Measurements from ENCODE around the gene NACA.

DNA sequence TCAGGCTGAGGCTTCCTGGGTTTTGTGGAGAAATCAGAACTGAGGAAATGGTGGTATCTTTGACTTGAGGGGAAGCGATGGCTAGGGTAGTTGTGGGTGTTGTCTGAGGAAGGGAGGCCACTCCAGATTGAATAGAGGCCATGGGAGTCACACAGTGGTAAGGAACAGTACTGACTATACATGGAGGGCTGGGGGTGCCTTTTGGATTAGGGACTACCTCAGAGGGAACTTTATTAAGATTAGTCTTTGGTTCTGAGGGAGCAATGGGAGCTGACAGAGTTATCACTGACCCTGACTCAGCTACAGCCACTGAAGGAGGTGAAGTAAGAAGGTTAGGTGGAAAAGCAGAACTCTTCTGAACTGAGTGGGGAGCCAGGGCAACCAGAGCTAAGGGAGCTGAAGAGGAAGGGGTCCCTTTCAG is 4.4 kb downstream of the NACA start:
- no peak for TF ChIP-seq EZH2 (IDR thresholded peaks at IDR 0.05; ENCODE audit: insufficient read depth, poor library complexity, severe bottlenecking)
- no peak for TF ChIP-seq EZH2phosphoT487 (IDR thresholded peaks at IDR 0.05; ENCODE audit: insufficient read depth, low read depth)

All from GM23248 (cell line).